H9 (cell line): Measurements from ENCODE around the gene F2. TPM values are rescaled to one million over a fixed set of nuclear protein-coding genes. Genes with fewer than 3 reads are reported as not detected.

Experiments
- DNase-seq: peaks from one replicate; pipeline ENCODE4 v3.0.0-alpha.2; 2017
- H2AFZ ChIP-seq: one replicate; pipeline ENCODE4 v1.6.1; 2013; ENCODE audit warnings: mild to moderate bottlenecking, low read length, control low read depth, moderate library complexity
- H2AK5ac ChIP-seq: 2 replicates; pipeline ENCODE4 v1.6.1; 2013; ENCODE audit warnings: low read length, control low read depth, mixed read lengths; ENCODE audit not compliant: insufficient read length
- H2BK120ac ChIP-seq: one replicate; pipeline ENCODE4 v1.6.1; 2013; ENCODE audit warnings: low read depth, mild to moderate bottlenecking, low read length, control low read depth, inconsistent platforms; ENCODE audit not compliant: poor library complexity, severe bottlenecking
- H2BK12ac ChIP-seq: 2 replicates; pipeline ENCODE4 v1.6.1; 2013; ENCODE audit warnings: low read length, control low read depth, mixed read lengths, low read depth; ENCODE audit not compliant: insufficient read length
- H2BK15ac ChIP-seq: 2 replicates; pipeline ENCODE4 v1.6.1; 2013; ENCODE audit warnings: low read depth, low read length, control low read depth
- H2BK20ac ChIP-seq: one replicate; pipeline ENCODE4 v1.6.1; 2013; ENCODE audit warnings: low read depth, mild to moderate bottlenecking, low read length, control low read depth, inconsistent platforms; ENCODE audit not compliant: poor library complexity, severe bottlenecking
- H2BK5ac ChIP-seq: 2 replicates; pipeline ENCODE4 v1.6.1; 2013; ENCODE audit warnings: low read length, control low read depth, mixed read lengths; ENCODE audit not compliant: insufficient read length
- H3K14ac ChIP-seq: 2 replicates; pipeline ENCODE4 v1.6.1; 2013; ENCODE audit warnings: low read length, control low read depth; ENCODE audit not compliant: insufficient read depth
- H3K18ac ChIP-seq: 2 replicates; pipeline ENCODE4 v1.6.1; 2013; ENCODE audit warnings: low read depth, mild to moderate bottlenecking, mixed read lengths, low read length, control low read depth; ENCODE audit not compliant: insufficient read length
- H3K23ac ChIP-seq: 2 replicates; pipeline ENCODE4 v1.6.1; 2013; ENCODE audit warnings: low read length, control low read depth, mixed read lengths, low read depth; ENCODE audit not compliant: insufficient read length
- H3K23me2 ChIP-seq: 2 replicates; pipeline ENCODE4 v1.6.1; 2013; ENCODE audit warnings: low read depth, mild to moderate bottlenecking, mixed read lengths, low read length, control low read depth; ENCODE audit not compliant: insufficient read length, poor library complexity, severe bottlenecking
- H3K27ac ChIP-seq: 2 replicates; pipeline ENCODE4 v1.5.1; 2013; ENCODE audit warnings: low read length, control low read depth, mixed read lengths, low read depth; ENCODE audit not compliant: insufficient read length
- H3K27me3 ChIP-seq: 2 replicates; pipeline ENCODE4 v1.6.1; 2013; ENCODE audit warnings: low read length, control low read depth, inconsistent platforms; ENCODE audit not compliant: insufficient read depth
- H3K4ac ChIP-seq: 2 replicates; pipeline ENCODE4 v1.6.1; 2013; ENCODE audit warnings: low read depth, mild to moderate bottlenecking, control low read depth, inconsistent platforms, low read length, moderate library complexity
- H3K4me1 ChIP-seq: 2 replicates; pipeline ENCODE4 v1.6.1; 2013; ENCODE audit warnings: low read length, control low read depth, inconsistent platforms; ENCODE audit not compliant: insufficient read depth
- H3K4me2 ChIP-seq: 2 replicates; pipeline ENCODE4 v1.6.1; 2013; ENCODE audit warnings: low read length, control low read depth, mixed read lengths; ENCODE audit not compliant: insufficient read length, insufficient read depth
- H3K56ac ChIP-seq: 2 replicates; pipeline ENCODE4 v1.6.1; 2013; ENCODE audit warnings: low read depth, mild to moderate bottlenecking, mixed read lengths, low read length, control low read depth; ENCODE audit not compliant: insufficient read length
- H3K79me1 ChIP-seq: 2 replicates; pipeline ENCODE4 v1.6.1; 2013; ENCODE audit warnings: low read depth, mild to moderate bottlenecking, moderate library complexity, low read length, control low read depth, inconsistent platforms; ENCODE audit not compliant: insufficient read depth, poor library complexity, severe bottlenecking
- H3K79me2 ChIP-seq: 2 replicates; pipeline ENCODE4 v1.6.1; 2013; ENCODE audit warnings: low read length, control low read depth, inconsistent platforms; ENCODE audit not compliant: insufficient read depth
- H3K9ac ChIP-seq: 2 replicates; pipeline ENCODE4 v1.6.1; 2013; ENCODE audit warnings: low read length, control low read depth, mixed read lengths; ENCODE audit not compliant: insufficient read length; ENCODE audit errors: extremely low read depth
- H3K9me3 ChIP-seq: one replicate; pipeline ENCODE4 v1.6.1; 2013; ENCODE audit warnings: low read depth, low read length, inconsistent platforms; ENCODE audit not compliant: control insufficient read depth
- H3T11ph ChIP-seq: one replicate; pipeline ENCODE4 v1.6.1; 2013; ENCODE audit warnings: mild to moderate bottlenecking, low read length, control low read depth, inconsistent platforms
- H4K20me1 ChIP-seq: one replicate; pipeline ENCODE4 v1.6.1; 2013; ENCODE audit not compliant: control insufficient read depth, insufficient read length, insufficient read depth
- H4K5ac ChIP-seq: 2 replicates; pipeline ENCODE4 v1.6.1; 2013; ENCODE audit warnings: low read depth, mild to moderate bottlenecking, mixed read lengths, low read length, control low read depth; ENCODE audit not compliant: insufficient read length
- H4K8ac ChIP-seq: replicated peaks from 2 replicates; pipeline ENCODE4 v1.6.1; 2013; ENCODE audit warnings: low read length, control low read depth, mixed read lengths, low read depth; ENCODE audit not compliant: insufficient read length
- H4K91ac ChIP-seq: 2 replicates; pipeline ENCODE4 v1.6.1; 2013; ENCODE audit warnings: low read depth, mild to moderate bottlenecking, moderate library complexity, mixed read lengths, low read length, control low read depth; ENCODE audit not compliant: insufficient read length
- H3K27ac Mint-ChIP-seq, 3 experiments: 2 replicates in 2 of 3; 3 replicates in 1 of 3; pipeline ENCODE4 v1.8.0; 2020 to 2021; ENCODE audit warnings: mixed read lengths in 3 of 3, mild to moderate bottlenecking in 1 of 3, moderate library complexity in 1 of 3
- H3K27me3 Mint-ChIP-seq: 2 replicates; pipeline ENCODE4 v1.8.0; 2021; ENCODE audit warnings: low read depth, mild to moderate bottlenecking, moderate library complexity, mixed read lengths
- H3K36me3 Mint-ChIP-seq, 3 experiments: 2 replicates in 2 of 3; 3 replicates in 1 of 3; pipeline ENCODE4 v1.8.0; 2020 to 2021; ENCODE audit warnings: low read depth in 3 of 3, mixed read lengths in 3 of 3; ENCODE audit not compliant: insufficient read depth in 1 of 3
- H3K4me1 Mint-ChIP-seq, 2 experiments: 2 replicates each; pipeline ENCODE4 v1.8.0; 2020; ENCODE audit warnings: mixed read lengths in 2 of 2
- H3K4me3 Mint-ChIP-seq, 2 experiments: 2 replicates in 1 of 2; 3 replicates in 1 of 2; pipeline ENCODE4 v1.8.0; 2020 to 2021; ENCODE audit warnings: mild to moderate bottlenecking in 2 of 2, mixed read lengths in 2 of 2, moderate library complexity in 1 of 2
- H3K9me3 Mint-ChIP-seq, 2 experiments: 2 replicates in 1 of 2; 3 replicates in 1 of 2; pipeline ENCODE4 v1.8.0; 2020; ENCODE audit warnings: mild to moderate bottlenecking in 2 of 2, mixed read lengths in 2 of 2, moderate library complexity in 1 of 2
- WGBS: extraction: QIAGEN DNeasy Blood & Tissue Kit; methylation state at CpG from one replicate; pipeline ENCODE4 v1.1.7; 2013; ENCODE audit warnings: missing lambda C conversion rate, low lambda C conversion rate, mixed read lengths; ENCODE audit not compliant: insufficient read length; ENCODE audit errors: extremely low coverage; 5-methylcytosine and 5-hydroxymethylcytosine counted together
- total RNA-seq: library from RNA; stranded (reverse); gene quantifications from 2 replicates; pipeline ENCODE4 v1.2.1, GENCODE V29; 2021
- TF ChIP-seq, protein P1 (sequence below): fragments of 200-600 bp; sonication (generic); conservative IDR thresholded peaks from 3 replicates; pipeline ENCODE4 v1.8.0; 2021; ENCODE audit warnings: antibody characterized with exemption, mild to moderate bottlenecking

The F2 gene
- total RNA-seq, 1 experiment from 2014 or later: not detected

DNA sequence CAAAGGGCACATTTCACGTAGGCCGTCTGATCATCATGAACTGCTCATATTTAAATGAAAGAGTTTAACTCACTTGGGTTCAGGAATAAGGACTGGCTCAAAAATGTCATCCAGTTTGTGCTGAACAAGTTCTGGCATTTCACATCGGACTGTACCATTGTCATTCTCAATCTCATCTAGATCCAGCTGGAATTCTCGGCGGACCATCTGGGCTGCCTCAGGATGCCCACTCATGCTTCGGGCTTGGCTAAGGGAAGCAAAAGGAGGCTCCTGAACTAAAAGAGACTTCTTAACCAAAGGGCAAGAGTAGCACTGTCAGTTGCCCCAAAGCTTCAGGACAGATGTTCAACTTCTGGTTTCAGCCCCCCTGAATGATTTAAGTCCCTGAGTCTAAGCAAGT, 40.2 kb downstream of the F2 start:
- Histone ChIP-seq H2BK120ac (no peak overlapping the region), H3K79me1 (no peaks in the 10 kb centered on the region), H4K8ac (no peak overlapping the region), H4K20me1 (no peaks in the 10 kb centered on the region), H3K18ac (no peak overlapping the region), H2AK5ac (no peak overlapping the region), H3K23ac (no peak overlapping the region), H4K91ac (no peak overlapping the region), H3K27ac (no peak overlapping the region), H2BK20ac (no peak overlapping the region), H3K4me2 (no peak overlapping the region), H2BK12ac (no peak overlapping the region), H3K27me3 (no peaks in the 10 kb centered on the region), H3K4ac (no peak overlapping the region), H2BK5ac (no peak overlapping the region), H2BK15ac (no peak overlapping the region), H3K9ac (no peak overlapping the region), H3K9me3 (no peaks in the 10 kb centered on the region), H3K23me2 (no peaks in the 10 kb centered on the region), H3T11ph (no peak overlapping the region), H3K4me1 (no peaks in the 10 kb centered on the region), H3K79me2 (no peaks in the 10 kb centered on the region), H2AFZ (no peak overlapping the region), H4K5ac (no peak overlapping the region), H3K14ac (no peak overlapping the region), H3K56ac (no peak overlapping the region)
- no peak for DNase-seq
- TF ChIP-seq, protein P1, sequence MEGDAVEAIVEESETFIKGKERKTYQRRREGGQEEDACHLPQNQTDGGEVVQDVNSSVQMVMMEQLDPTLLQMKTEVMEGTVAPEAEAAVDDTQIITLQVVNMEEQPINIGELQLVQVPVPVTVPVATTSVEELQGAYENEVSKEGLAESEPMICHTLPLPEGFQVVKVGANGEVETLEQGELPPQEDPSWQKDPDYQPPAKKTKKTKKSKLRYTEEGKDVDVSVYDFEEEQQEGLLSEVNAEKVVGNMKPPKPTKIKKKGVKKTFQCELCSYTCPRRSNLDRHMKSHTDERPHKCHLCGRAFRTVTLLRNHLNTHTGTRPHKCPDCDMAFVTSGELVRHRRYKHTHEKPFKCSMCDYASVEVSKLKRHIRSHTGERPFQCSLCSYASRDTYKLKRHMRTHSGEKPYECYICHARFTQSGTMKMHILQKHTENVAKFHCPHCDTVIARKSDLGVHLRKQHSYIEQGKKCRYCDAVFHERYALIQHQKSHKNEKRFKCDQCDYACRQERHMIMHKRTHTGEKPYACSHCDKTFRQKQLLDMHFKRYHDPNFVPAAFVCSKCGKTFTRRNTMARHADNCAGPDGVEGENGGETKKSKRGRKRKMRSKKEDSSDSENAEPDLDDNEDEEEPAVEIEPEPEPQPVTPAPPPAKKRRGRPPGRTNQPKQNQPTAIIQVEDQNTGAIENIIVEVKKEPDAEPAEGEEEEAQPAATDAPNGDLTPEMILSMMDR: no peak
- H3K27ac Mint-ChIP-seq: no peak overlapping the region
- no peaks in the 10 kb centered on the region for H3K4me1 Mint-ChIP-seq
- no peaks in the 10 kb centered on the region for H3K27me3 Mint-ChIP-seq
- H3K9me3 Mint-ChIP-seq: no peaks in the 10 kb centered on the region
- peaks cover 49 to 91% (median 90%) of the 10 kb centered on the region in 3 experiments; a peak in 6 of 7 replicates for H3K36me3 Mint-ChIP-seq
- WGBS: no CpG with 5 or more reads among the region's 6 CpGs
- no peak overlapping the region for H3K4me3 Mint-ChIP-seq
